GM13976 (cell line): ENCODE data around the gene FAM168A.

ENCODE experiments used
- DNase-seq: peaks from one replicate; pipeline ENCODE4 v3.0.0; 2012; ENCODE audit warnings: low spot score
- CTCF ChIP-seq: IDR thresholded peaks from 2 replicates; pipeline ENCODE4 v1.5.1; 2012; ENCODE audit warnings: borderline replicate concordance, mild to moderate bottlenecking; ENCODE audit not compliant: insufficient read depth; ENCODE audit errors: extremely low read depth, missing control alignments, control extremely low read depth
- in situ Hi-C: fragments of 300-500 bp; cut with MboI; formaldehyde crosslinking; loops from one replicate; pipeline ENCODE4 v1.12.0; 2022; ENCODE audit warnings: low sequenced_read_pairs, mixed read lengths, inconsistent platforms; ENCODE audit not compliant: unreplicated experiment

The FAM168A gene

DNA sequence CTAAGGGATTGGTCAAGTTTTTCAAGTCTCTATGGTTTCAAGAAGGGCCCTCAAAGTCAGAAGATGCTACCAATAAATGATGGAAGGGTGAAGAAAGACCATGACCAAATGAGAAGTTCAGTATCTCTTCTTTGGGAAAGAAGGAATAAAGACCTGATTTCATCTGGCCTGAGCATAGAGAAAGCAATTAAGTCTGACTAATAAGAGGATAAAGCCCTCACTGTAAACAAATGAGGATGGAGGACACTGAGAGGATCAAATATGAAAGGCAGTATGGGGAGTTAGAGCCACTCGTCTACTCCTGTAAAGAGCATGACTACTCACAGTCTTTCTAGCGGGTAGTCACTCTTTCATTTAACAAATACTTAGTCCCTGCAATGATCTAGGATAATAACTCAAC, 44.6 kb downstream of the FAM168A start:
- in situ Hi-C loops = no loop called here
- no peak for TF ChIP-seq CTCF
- no peak for DNase-seq

DNA sequence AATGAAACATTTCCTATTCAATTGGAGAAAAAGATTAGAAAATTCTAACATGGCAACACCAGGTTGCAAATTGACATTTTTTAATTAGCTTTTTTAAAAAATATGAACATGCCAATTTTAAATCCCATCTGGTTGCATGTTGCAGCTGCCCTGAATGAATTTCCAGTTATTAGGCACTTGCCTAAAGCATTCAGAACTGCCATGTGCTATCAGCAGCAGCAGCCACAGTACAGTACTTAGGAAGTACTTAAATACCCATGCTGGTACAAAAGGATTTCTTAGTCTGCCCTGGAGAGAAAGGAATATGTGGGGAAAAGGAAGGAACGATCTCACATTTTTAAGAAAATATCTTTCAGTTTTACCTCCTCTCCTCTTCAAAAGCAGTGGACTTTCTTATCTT, 46.2 kb downstream of the FAM168A start:
- no peak for DNase-seq

GRCh38 chr11:73549376-73549775, 48.5 kb downstream of the FAM168A start:
- DNase-seq = no peak
- in situ Hi-C loops = no loop called here
- TF ChIP-seq CTCF = no peak

More for the DNA sequence above, 46.2 kb downstream of the FAM168A start:
- in situ Hi-C loops = no loop called here
- TF ChIP-seq CTCF = no peak

- in situ Hi-C loops = no loop called here
- no peak for TF ChIP-seq CTCF
- DNase-seq = no peak
Observed at GRCh38 chr11:73547706-73548595, 50.0 kb downstream of the FAM168A start.

- no peak for DNase-seq
- TF ChIP-seq CTCF = no peak
- in situ Hi-C loops = no loop called here
Observed at GRCh38 chr11:73542175-73542574, 55.7 kb downstream of the FAM168A start.

DNA sequence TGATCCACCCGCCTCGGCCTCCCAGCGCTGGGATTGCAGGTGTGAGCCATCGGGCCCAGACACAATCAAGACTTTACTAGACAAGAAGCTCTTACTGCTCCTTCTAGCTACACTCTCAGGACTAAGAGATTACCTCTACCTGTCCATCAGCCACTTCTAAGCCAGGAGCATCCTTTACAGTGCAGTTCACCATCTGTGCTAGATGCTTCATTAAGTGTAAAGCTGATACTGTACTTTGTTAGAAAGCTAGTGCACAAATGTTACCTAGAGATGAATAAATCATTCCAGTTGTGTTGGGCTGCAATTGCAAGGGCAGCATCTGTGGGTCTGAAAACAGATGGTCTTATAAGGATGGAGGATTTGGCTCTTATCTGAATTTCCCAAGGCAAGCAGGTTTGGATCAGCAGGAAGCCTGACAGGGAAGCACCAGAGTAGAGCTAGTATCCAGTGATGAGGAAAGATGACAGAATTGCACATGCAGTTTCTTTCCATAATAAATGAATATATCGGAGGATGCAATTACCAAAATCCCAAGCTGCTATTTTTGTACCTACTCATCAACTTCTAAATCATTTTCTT, 58.3 kb downstream of the FAM168A start:
- in situ Hi-C loops = no loop called here
- no peak for TF ChIP-seq CTCF
- no peak for DNase-seq
